ENCODE data around the gene TMEM214.

The TMEM214 gene

DNA sequence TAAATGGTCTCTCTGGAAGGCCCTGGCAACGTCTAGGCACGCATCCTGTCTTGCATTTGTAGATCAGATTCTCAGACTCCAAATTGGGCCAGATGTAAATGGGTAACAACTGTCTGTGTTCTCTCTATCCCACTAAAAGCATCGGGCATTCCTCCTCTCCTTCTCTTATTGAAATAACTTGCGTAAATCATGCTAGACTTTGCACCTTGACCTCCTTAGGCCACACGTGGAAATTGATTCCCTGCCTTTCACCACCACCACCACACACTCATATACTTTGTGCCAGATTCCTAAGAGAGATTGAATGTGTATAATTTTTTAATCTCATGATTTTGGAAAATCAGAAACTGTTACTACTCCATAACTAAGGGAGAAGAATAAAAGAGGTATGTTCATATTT is 41.0 kb upstream of the TMEM214 start:
- TF ChIP-seq CTCF (IDR thresholded peaks at IDR 0.05) (no peak), ZFX (IDR thresholded peaks at IDR 0.05; ENCODE audit: borderline replicate concordance) (no peak)
- no peak overlapping the region for H3K27ac ChIP-seq

DNA sequence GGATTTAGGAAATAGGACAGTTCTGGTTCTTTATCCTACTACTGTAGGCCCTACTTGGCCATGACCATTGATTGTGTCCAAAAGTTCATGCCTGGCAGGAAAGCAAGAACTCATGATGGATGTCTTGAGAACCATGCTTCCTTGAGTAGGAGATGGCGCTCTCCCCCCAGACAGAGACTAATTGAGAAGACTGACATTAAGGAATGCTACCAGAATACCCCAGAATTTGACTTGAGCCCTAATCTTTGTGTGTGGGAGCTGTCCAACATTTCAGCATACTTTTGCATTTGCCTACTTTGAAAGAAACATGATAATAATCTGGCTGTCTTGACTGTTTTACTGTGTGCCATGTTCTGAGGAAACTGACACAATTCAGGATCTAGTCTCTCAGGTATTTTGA is 39.0 kb upstream of the TMEM214 start:
- no peak for TF ChIP-seq CTCF (IDR thresholded peaks at IDR 0.05)
- no peak for TF ChIP-seq ZFX (IDR thresholded peaks at IDR 0.05; ENCODE audit: borderline replicate concordance)

GRCh38 chr2:26994983-26995382 is 37.8 kb upstream of the TMEM214 start:
- no peak overlapping the region for H3K27ac ChIP-seq
- TF ChIP-seq ZFX (IDR thresholded peaks at IDR 0.05; ENCODE audit: borderline replicate concordance) (no peak), CTCF (IDR thresholded peaks at IDR 0.05) (no peak)

More for the DNA sequence above, 39.0 kb upstream of the TMEM214 start:
- H3K27ac ChIP-seq, result no peak overlapping the region

- TF ChIP-seq ZFX (IDR thresholded peaks at IDR 0.05; ENCODE audit: borderline replicate concordance) (no peak), CTCF (IDR thresholded peaks at IDR 0.05) (no peak)
- no peak overlapping the region for H3K27ac ChIP-seq
These were observed 35.4 kb upstream of the TMEM214 start for GRCh38 chr2:26997394-26997793.

DNA sequence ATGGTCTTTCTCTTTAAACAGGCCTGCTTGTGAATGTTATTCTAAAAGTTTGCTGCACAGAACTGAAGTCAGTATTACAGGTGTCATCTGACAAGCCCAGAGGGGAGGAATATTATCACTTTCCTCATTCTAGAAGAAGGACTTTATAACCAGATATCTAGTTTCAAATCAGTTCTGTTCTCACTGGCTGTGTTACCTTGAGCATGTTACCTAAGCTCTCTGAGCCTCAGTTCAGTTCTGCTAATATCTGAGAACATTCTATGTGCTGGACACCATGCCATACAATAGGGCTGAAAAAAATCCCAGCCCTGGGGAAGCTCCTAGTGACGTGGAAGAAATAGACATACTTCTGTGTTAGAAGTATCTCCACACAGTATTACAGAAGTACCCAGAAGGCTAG is 34.4 kb upstream of the TMEM214 start:
- TF ChIP-seq ZFX (IDR thresholded peaks at IDR 0.05; ENCODE audit: borderline replicate concordance), result no peak
- TF ChIP-seq CTCF (IDR thresholded peaks at IDR 0.05), result no peak
- H3K27ac ChIP-seq, result no peak overlapping the region

DNA sequence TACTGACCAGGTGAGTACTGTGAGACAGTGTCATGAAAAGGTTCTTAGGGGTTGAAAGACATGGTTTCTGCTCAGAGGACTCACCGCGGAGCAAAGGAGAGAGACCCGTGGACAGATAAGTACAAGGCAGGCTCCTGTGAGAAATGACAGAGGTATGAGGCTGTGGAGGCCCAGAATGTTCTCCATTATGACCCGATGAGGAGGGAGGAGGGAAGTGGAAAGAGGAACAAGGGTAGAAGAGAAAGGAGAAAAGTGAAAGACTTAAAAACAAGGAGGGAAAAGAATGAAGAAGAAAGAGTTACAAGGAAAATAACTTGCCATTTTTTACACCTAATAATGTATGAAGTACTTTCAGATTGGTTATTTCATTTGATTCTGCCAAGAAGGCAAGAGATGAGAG is 32.5 kb upstream of the TMEM214 start:
- H3K27ac ChIP-seq, result no peak overlapping the region
- TF ChIP-seq CTCF (IDR thresholded peaks at IDR 0.05), result no peak

- TF ChIP-seq ZFX (IDR thresholded peaks at IDR 0.05; ENCODE audit: borderline replicate concordance), result no peak
- no peak for TF ChIP-seq CTCF (IDR thresholded peaks at IDR 0.05)
- H3K27ac ChIP-seq, result no peak overlapping the region
These were observed 31.8 kb upstream of the TMEM214 start for GRCh38 chr2:27000995-27001394.

Data from 22Rv1 (cell line).